Adrenal gland (tissue), 5 donors: Measurements from ENCODE around the gene RPLP2.

Experiments
- POLR2A ChIP-seq, 2 donors: fragments of 450-650 bp; IDR thresholded peaks; one replicate each; pipeline ENCODE4 v1.6.1; 2017; ENCODE audit warnings: antibody characterized with exemption in 2 of 2, mild to moderate bottlenecking in 2 of 2, moderate library complexity in 1 of 2
- TF ChIP-seq, protein P1 (sequence below), 6 experiments: fragments of 450-650 bp in 4 of 6; fragments of 200-600 bp in 2 of 6; sonication (generic) in 1 of 6; IDR thresholded peaks; 1 replicate in 5 of 6; 2 replicates in 1 of 6; pipeline versions ENCODE4 v1.5.1 to v1.8.0; 2016 to 2021; ENCODE audit warnings: antibody characterized with exemption in 6 of 6, mild to moderate bottlenecking in 2 of 6, moderate library complexity in 1 of 6
- donor health status: DM: no; HTN: no; CAD: no.

DNA sequence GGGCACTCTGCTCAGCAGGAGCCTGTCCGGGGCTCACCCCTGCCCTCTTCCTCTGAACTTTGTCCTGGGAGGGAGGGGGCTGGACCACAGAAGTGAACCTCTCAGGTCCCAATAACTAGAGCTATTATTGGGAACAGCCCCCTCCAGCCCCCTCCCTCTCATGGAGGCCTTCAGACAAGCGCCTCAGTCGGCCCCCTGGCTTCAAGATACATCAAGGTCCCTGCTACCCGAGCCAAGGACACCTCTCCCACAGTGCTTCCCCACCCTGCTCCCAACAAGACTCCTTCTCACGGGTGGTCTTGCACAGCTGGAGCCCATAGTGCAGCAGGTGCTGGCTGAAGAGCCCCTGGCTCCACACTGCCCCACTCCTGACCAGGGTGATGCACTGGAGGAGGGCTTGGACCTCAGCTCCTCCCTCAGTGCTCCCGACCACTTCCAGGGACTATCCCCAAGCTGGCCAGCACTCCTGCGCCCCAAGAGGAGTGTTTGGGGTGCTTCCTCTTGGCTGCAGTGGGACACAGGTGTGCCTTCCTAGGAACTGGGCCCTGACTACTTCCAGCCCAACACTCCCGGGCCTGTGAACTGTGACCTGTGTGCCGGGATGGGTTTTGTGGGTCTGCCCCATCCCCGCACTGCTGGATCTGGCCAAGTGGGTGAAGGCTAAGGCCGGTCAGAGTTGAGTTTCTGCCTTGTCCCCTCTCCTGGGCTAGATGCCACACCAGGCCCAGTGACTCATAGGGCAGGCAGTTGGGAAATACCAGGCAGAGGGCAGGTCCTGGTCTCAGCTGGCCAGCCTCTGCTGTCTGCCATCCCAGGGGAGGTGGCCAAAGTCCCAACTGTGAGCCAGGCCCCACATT, 11.1 kb downstream of the RPLP2 start:
- peak in 1 of 2 donors; percentile 32 for TF ChIP-seq POLR2A (IDR thresholded peaks at IDR 0.05)
- TF ChIP-seq, protein P1, sequence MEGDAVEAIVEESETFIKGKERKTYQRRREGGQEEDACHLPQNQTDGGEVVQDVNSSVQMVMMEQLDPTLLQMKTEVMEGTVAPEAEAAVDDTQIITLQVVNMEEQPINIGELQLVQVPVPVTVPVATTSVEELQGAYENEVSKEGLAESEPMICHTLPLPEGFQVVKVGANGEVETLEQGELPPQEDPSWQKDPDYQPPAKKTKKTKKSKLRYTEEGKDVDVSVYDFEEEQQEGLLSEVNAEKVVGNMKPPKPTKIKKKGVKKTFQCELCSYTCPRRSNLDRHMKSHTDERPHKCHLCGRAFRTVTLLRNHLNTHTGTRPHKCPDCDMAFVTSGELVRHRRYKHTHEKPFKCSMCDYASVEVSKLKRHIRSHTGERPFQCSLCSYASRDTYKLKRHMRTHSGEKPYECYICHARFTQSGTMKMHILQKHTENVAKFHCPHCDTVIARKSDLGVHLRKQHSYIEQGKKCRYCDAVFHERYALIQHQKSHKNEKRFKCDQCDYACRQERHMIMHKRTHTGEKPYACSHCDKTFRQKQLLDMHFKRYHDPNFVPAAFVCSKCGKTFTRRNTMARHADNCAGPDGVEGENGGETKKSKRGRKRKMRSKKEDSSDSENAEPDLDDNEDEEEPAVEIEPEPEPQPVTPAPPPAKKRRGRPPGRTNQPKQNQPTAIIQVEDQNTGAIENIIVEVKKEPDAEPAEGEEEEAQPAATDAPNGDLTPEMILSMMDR (IDR thresholded peaks at IDR 0.05) = no peak
